ENCODE measurements around the gene CEP44.

DNA sequence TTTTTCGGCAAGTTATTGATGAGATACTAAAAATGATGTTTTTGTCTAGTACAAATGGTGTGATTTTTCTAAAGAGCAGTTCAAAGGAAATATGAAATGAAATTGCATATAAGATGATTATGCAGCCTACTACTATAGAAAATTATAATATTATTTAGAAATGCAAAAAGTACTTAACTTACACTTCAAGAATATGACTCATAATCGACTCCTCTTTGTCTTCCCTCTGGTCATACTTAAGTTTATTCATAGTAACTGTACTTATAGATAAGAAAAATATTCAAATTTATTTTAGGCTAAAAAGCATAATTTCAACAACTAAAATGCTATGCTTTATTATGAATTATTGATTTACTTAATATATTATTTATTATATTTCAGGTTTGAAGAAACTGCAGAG lies 33.2 kb downstream of the CEP44 start:
- no peak for TF ChIP-seq RAD21 (IDR thresholded peaks at IDR 0.05; ENCODE audit: low read depth)
- TF ChIP-seq EZH2 (IDR thresholded peaks at IDR 0.05), result no peak
- TF ChIP-seq, protein P1, sequence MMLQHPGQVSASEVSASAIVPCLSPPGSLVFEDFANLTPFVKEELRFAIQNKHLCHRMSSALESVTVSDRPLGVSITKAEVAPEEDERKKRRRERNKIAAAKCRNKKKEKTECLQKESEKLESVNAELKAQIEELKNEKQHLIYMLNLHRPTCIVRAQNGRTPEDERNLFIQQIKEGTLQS (IDR thresholded peaks at IDR 0.05), result no peak
- TF ChIP-seq, protein P2, sequence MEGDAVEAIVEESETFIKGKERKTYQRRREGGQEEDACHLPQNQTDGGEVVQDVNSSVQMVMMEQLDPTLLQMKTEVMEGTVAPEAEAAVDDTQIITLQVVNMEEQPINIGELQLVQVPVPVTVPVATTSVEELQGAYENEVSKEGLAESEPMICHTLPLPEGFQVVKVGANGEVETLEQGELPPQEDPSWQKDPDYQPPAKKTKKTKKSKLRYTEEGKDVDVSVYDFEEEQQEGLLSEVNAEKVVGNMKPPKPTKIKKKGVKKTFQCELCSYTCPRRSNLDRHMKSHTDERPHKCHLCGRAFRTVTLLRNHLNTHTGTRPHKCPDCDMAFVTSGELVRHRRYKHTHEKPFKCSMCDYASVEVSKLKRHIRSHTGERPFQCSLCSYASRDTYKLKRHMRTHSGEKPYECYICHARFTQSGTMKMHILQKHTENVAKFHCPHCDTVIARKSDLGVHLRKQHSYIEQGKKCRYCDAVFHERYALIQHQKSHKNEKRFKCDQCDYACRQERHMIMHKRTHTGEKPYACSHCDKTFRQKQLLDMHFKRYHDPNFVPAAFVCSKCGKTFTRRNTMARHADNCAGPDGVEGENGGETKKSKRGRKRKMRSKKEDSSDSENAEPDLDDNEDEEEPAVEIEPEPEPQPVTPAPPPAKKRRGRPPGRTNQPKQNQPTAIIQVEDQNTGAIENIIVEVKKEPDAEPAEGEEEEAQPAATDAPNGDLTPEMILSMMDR (IDR thresholded peaks at IDR 0.05 in 2 of 3, conservative IDR thresholded peaks at IDR 0.05 in 1 of 3; ENCODE audit: borderline replicate concordance in 1 of 3, insufficient read depth in 1 of 3, low read depth in 2 of 3, low read length in 2 of 3), result no peak
- TF ChIP-seq, protein P3, sequence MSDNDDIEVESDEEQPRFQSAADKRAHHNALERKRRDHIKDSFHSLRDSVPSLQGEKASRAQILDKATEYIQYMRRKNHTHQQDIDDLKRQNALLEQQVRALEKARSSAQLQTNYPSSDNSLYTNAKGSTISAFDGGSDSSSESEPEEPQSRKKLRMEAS (IDR thresholded peaks at IDR 0.05), result no peak
- TF ChIP-seq SIN3A (IDR thresholded peaks at IDR 0.05; ENCODE audit: low read depth), result no peak
- no peak for TF ChIP-seq EGR1 (IDR thresholded peaks at IDR 0.05; ENCODE audit: low read depth)
- no peak for TF ChIP-seq YY1 (IDR thresholded peaks at IDR 0.05; ENCODE audit: extremely low read depth, insufficient replicate concordance, low read depth, low read length)
- no peak for TF ChIP-seq EZH2phosphoT487 (IDR thresholded peaks at IDR 0.05; ENCODE audit: borderline replicate concordance)
- TF ChIP-seq, protein P4, sequence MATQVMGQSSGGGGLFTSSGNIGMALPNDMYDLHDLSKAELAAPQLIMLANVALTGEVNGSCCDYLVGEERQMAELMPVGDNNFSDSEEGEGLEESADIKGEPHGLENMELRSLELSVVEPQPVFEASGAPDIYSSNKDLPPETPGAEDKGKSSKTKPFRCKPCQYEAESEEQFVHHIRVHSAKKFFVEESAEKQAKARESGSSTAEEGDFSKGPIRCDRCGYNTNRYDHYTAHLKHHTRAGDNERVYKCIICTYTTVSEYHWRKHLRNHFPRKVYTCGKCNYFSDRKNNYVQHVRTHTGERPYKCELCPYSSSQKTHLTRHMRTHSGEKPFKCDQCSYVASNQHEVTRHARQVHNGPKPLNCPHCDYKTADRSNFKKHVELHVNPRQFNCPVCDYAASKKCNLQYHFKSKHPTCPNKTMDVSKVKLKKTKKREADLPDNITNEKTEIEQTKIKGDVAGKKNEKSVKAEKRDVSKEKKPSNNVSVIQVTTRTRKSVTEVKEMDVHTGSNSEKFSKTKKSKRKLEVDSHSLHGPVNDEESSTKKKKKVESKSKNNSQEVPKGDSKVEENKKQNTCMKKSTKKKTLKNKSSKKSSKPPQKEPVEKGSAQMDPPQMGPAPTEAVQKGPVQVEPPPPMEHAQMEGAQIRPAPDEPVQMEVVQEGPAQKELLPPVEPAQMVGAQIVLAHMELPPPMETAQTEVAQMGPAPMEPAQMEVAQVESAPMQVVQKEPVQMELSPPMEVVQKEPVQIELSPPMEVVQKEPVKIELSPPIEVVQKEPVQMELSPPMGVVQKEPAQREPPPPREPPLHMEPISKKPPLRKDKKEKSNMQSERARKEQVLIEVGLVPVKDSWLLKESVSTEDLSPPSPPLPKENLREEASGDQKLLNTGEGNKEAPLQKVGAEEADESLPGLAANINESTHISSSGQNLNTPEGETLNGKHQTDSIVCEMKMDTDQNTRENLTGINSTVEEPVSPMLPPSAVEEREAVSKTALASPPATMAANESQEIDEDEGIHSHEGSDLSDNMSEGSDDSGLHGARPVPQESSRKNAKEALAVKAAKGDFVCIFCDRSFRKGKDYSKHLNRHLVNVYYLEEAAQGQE (IDR thresholded peaks at IDR 0.05; ENCODE audit: low read depth), result no peak
- no peak for TF ChIP-seq CEBPB (IDR thresholded peaks at IDR 0.05; ENCODE audit: low read depth)
- TF ChIP-seq SRF (IDR thresholded peaks at IDR 0.05; ENCODE audit: low read depth), result no peak
- TF ChIP-seq POLR2AphosphoS5 (IDR thresholded peaks at IDR 0.05; ENCODE audit: low read depth, low read length), result no peak
- TF ChIP-seq ZNF274 (IDR thresholded peaks at IDR 0.05; ENCODE audit: low read depth, low read length), result no peak
